HCT116 (cell line): Measurements from ENCODE around the gene PRKACA. TPM values are rescaled to one million over a fixed set of nuclear protein-coding genes. Genes with fewer than 3 reads are reported as not detected.

Source experiments
- ATAC-seq: fragments of 200-7000 bp; cut with Tn5 transposase; 2 replicates; pipeline ENCODE4 v1.9.1; 2020; ENCODE audit warnings: mild to moderate bottlenecking, moderate library complexity
- BruUV-seq: library from RNA; stranded (reverse); fragments of 400-500 nt; replicated peaks from 2 replicates; lab custom pipeline; 2021; lab: Mats Ljungman, UMichigan
- CTCF ChIA-PET: fragments of 300-600 bp; sonication (Branson Sonifier 250); formaldehyde crosslinking; loops from one replicate; lab custom pipeline; 2021; ENCODE audit warnings: antibody characterized with exemption; lab: Charles Lee
- POLR2A ChIA-PET: fragments of 300-600, 350-600 bp; sonication (Branson Sonifier 250); formaldehyde crosslinking; loops from one replicate; lab custom pipeline; 2021; ENCODE audit warnings: antibody characterized with exemption; lab: Charles Lee
- RAD21 ChIA-PET, 2 experiments: fragments of 300-600 bp; sonication (Branson Sonifier 250); formaldehyde crosslinking; loops; one replicate each; lab custom pipeline; 2023; ENCODE audit warnings: low total read pairs in 2 of 2; ENCODE audit not compliant: uncharacterized antibody in 2 of 2, unreplicated experiment in 2 of 2, low non-redundant PET in 1 of 2; lab: Charles Lee
- DNase-seq: peaks from one replicate; pipeline ENCODE4 v3.0.0-alpha.2; 2010; ENCODE audit warnings: low read depth, low spot score
- H2AFZ ChIP-seq: fragments of 200-600 bp; shearing (Covaris generic), sonication (generic); 2 replicates; pipeline ENCODE4 v1.6.1; 2017; ENCODE audit warnings: low read depth, mixed run types, mixed read lengths, antibody characterized with exemption, low read length; ENCODE audit not compliant: poor library complexity, severe bottlenecking
- H3K27ac ChIP-seq: 2 replicates; pipeline ENCODE4 v1.5.1; 2012; ENCODE audit warnings: low read depth, low read length
- H3K27me3 ChIP-seq: fragments of 200-600 bp; sonication (generic); 2 replicates; pipeline ENCODE4 v1.6.1; 2016; ENCODE audit warnings: mixed run types, low read length, mixed read lengths; ENCODE audit not compliant: insufficient read depth
- H3K36me3 ChIP-seq, 2 experiments: fragments of 200-500 bp in 1 of 2; fragments of 200-600 bp in 1 of 2; sonication (Bioruptor generic) in 1 of 2; sonication (generic) in 1 of 2; 2 replicates each; pipeline versions ENCODE4 v1.5.1 to v1.6.1; 2014 to 2016; ENCODE audit warnings: low read length in 2 of 2, inconsistent platforms in 1 of 2, mixed read lengths in 1 of 2, mixed run types in 1 of 2; ENCODE audit not compliant: insufficient read depth in 2 of 2, control insufficient read depth in 1 of 2
- H3K4me1 ChIP-seq, 2 experiments: fragments of 200-600 bp in 1 of 2; sonication (generic) in 1 of 2; 2 replicates each; pipeline versions ENCODE4 v1.5.1 to v1.6.1; 2012 to 2017; ENCODE audit warnings: low read length in 2 of 2, inconsistent platforms in 1 of 2, mild to moderate bottlenecking in 1 of 2, mixed read lengths in 1 of 2, mixed run types in 1 of 2, moderate library complexity in 1 of 2; ENCODE audit not compliant: insufficient read depth in 2 of 2, control insufficient read depth in 1 of 2
- H3K4me2 ChIP-seq: fragments of 200-600 bp; sonication (generic); 2 replicates; pipeline ENCODE4 v1.6.1; 2017; ENCODE audit warnings: mixed run types, low read length, mixed read lengths
- H3K4me3 ChIP-seq, 2 experiments: fragments of 200-600 bp in 1 of 2; sonication (generic) in 1 of 2; replicated peaks in 1 of 2; 2 replicates each; pipeline ENCODE4 v1.5.1; 2011 to 2016; ENCODE audit warnings: low read length in 2 of 2, control low read depth in 1 of 2, low read depth in 1 of 2, mild to moderate bottlenecking in 1 of 2, mixed read lengths in 1 of 2, mixed run types in 1 of 2
- H3K79me2 ChIP-seq: fragments of 200-600 bp; sonication (generic); 2 replicates; pipeline ENCODE4 v1.6.1; 2017; ENCODE audit warnings: mild to moderate bottlenecking, mixed run types, low read length, moderate library complexity, mixed read lengths; ENCODE audit not compliant: insufficient read depth
- H3K9ac ChIP-seq: fragments of 200-600 bp; sonication (generic); 2 replicates; pipeline ENCODE4 v1.6.1; 2016; ENCODE audit warnings: low read length, mixed read lengths
- H3K9me2 ChIP-seq: fragments of 200-600 bp; sonication (generic), shearing (Covaris generic); 2 replicates; pipeline ENCODE4 v1.6.1; 2017; ENCODE audit warnings: mixed run types, mild to moderate bottlenecking, moderate library complexity; ENCODE audit not compliant: insufficient read depth
- H3K9me3 ChIP-seq, 2 experiments: fragments of 200-500 bp in 1 of 2; fragments of 200-600 bp in 1 of 2; sonication (Bioruptor generic) in 1 of 2; sonication (generic) in 1 of 2; 2 replicates each; pipeline ENCODE4 v1.6.1; 2014 to 2017; ENCODE audit warnings: low read length in 2 of 2, mixed read lengths in 2 of 2, inconsistent platforms in 1 of 2, low read depth in 1 of 2, mild to moderate bottlenecking in 1 of 2, mixed run types in 1 of 2, moderate library complexity in 1 of 2; ENCODE audit not compliant: control insufficient read depth in 1 of 2, insufficient read depth in 1 of 2
- H4K20me1 ChIP-seq: fragments of 200-600 bp; sonication (generic), shearing (Covaris generic); 2 replicates; pipeline ENCODE4 v1.6.1; 2017; ENCODE audit warnings: mixed run types, mild to moderate bottlenecking, moderate library complexity; ENCODE audit not compliant: insufficient read depth
- CBX3 ChIP-seq: IDR thresholded peaks from 2 replicates; pipeline ENCODE4 v1.6.1; 2012; ENCODE audit warnings: low read depth
- ELF1 ChIP-seq: IDR thresholded peaks from 2 replicates; pipeline ENCODE4 v1.6.1; 2012; ENCODE audit warnings: low read depth, borderline replicate concordance
- EZH2 ChIP-seq: fragments of 200-600 bp; sonication (generic); IDR thresholded peaks from 2 replicates; pipeline ENCODE4 v1.6.1; 2017; ENCODE audit warnings: antibody characterized with exemption, mixed run types
- EZH2phosphoT487 ChIP-seq: fragments of 200-600 bp; IDR thresholded peaks from 2 replicates; pipeline ENCODE4 v1.6.1; 2018; ENCODE audit warnings: antibody characterized with exemption, borderline replicate concordance
- JUND ChIP-seq: IDR thresholded peaks from 2 replicates; pipeline ENCODE4 v1.6.1; 2012
- RAD21 ChIP-seq: IDR thresholded peaks from 2 replicates; pipeline ENCODE4 v1.6.1; 2012; ENCODE audit warnings: low read depth, mild to moderate bottlenecking
- SIN3A ChIP-seq: IDR thresholded peaks from 2 replicates; pipeline ENCODE4 v1.6.1; 2012; ENCODE audit warnings: low read depth
- SP1 ChIP-seq: IDR thresholded peaks from 2 replicates; pipeline ENCODE4 v1.6.1; 2012; ENCODE audit warnings: low read depth
- SRF ChIP-seq: IDR thresholded peaks from 2 replicates; pipeline ENCODE4 v1.6.1; 2012; ENCODE audit warnings: low read depth
- YY1 ChIP-seq: IDR thresholded peaks from 2 replicates; pipeline ENCODE4 v1.6.1; 2011; ENCODE audit warnings: low read length, low read depth, moderate library complexity, mild to moderate bottlenecking; ENCODE audit not compliant: insufficient replicate concordance; ENCODE audit errors: extremely low read depth
- ZFX ChIP-seq: fragments of 450-650 bp; IDR thresholded peaks from 2 replicates; pipeline ENCODE4 v1.6.1; 2017
- ZNF274 ChIP-seq: fragments of 200-500 bp; sonication (Bioruptor generic); IDR thresholded peaks from 2 replicates; pipeline ENCODE4 v1.6.1; 2014; ENCODE audit warnings: mild to moderate bottlenecking, low read depth, low read length, inconsistent platforms
- intact Hi-C: fragments of 100-400 bp; cut with micrococcal nuclease; formaldehyde crosslinking; loops from 2 replicates; pipeline ENCODE4 v1.10.0; 2022
- total RNA-seq: library from RNA; stranded (reverse); gene quantifications from one replicate; pipeline ENCODE4 v1.2.1, GENCODE V29; 2021; ENCODE audit not compliant: unreplicated experiment
- TF ChIP-seq, protein P1 (sequence below): IDR thresholded peaks from 2 replicates; pipeline ENCODE4 v1.6.1; 2012
- TF ChIP-seq, protein P2 (sequence below): IDR thresholded peaks from 2 replicates; pipeline ENCODE4 v1.6.1; 2012
- TF ChIP-seq, protein P3 (sequence below): IDR thresholded peaks from 2 replicates; pipeline ENCODE4 v1.6.1; 2011; ENCODE audit warnings: mild to moderate bottlenecking, low read length, moderate library complexity; ENCODE audit not compliant: insufficient replicate concordance; ENCODE audit errors: extremely low read depth
- TF ChIP-seq, protein P4 (sequence below): IDR thresholded peaks from 2 replicates; pipeline ENCODE4 v1.6.1; 2012; ENCODE audit warnings: low read depth

The PRKACA gene
- total RNA-seq, 1 experiment from 2014 or later: 95.7 TPM

DNA sequence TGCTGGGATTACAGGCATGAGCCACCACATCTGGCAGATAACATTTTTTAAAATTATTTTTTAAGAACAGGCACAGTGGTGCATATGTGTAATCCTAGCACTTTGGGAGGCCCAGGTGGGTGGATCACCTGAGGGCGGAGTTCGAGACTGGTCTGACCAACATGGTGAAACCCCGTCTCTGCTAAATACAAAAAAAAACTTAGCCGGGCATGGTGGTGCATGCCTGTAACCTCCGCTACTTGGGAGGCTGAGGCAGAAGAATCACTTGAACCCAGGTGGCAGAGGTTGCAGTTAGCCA, 55.1 kb downstream of the PRKACA start:
- no peak for DNase-seq
- Histone ChIP-seq H3K27ac (no peak overlapping the region), H3K9ac (no peak overlapping the region), H3K9me3 (no peaks in the 10 kb centered on the region), H3K4me1 (peaks cover 22 to 30% of the 10 kb centered on the region in 2 experiments), H3K36me3 (no peaks in the 10 kb centered on the region), H4K20me1 (no peaks in the 10 kb centered on the region), H2AFZ (no peak overlapping the region), H3K9me2 (no peaks in the 10 kb centered on the region), H3K27me3 (no peaks in the 10 kb centered on the region), H3K4me3 (no peak overlapping the region), H3K79me2 (no peaks in the 10 kb centered on the region), H3K4me2 (no peak overlapping the region)
- ATAC-seq: no peak
- intact Hi-C loops: no loop called here
- POLR2A ChIA-PET: no interaction called here
- RAD21 ChIA-PET: no interaction called here
- TF ChIP-seq SIN3A: no peak
- TF ChIP-seq, protein P1, sequence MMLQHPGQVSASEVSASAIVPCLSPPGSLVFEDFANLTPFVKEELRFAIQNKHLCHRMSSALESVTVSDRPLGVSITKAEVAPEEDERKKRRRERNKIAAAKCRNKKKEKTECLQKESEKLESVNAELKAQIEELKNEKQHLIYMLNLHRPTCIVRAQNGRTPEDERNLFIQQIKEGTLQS: no peak
- no peak for TF ChIP-seq SRF
- no peak for TF ChIP-seq RAD21
- no peak for TF ChIP-seq YY1
- TF ChIP-seq JUND: no peak
- TF ChIP-seq, protein P2, sequence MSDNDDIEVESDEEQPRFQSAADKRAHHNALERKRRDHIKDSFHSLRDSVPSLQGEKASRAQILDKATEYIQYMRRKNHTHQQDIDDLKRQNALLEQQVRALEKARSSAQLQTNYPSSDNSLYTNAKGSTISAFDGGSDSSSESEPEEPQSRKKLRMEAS: no peak
- TF ChIP-seq SP1: no peak
- TF ChIP-seq EZH2: no peak
- TF ChIP-seq, protein P3, sequence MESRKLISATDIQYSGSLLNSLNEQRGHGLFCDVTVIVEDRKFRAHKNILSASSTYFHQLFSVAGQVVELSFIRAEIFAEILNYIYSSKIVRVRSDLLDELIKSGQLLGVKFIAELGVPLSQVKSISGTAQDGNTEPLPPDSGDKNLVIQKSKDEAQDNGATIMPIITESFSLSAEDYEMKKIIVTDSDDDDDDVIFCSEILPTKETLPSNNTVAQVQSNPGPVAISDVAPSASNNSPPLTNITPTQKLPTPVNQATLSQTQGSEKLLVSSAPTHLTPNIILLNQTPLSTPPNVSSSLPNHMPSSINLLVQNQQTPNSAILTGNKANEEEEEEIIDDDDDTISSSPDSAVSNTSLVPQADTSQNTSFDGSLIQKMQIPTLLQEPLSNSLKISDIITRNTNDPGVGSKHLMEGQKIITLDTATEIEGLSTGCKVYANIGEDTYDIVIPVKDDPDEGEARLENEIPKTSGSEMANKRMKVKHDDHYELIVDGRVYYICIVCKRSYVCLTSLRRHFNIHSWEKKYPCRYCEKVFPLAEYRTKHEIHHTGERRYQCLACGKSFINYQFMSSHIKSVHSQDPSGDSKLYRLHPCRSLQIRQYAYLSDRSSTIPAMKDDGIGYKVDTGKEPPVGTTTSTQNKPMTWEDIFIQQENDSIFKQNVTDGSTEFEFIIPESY: no peak
- TF ChIP-seq ZFX: no peak
- no peak for TF ChIP-seq ELF1
- TF ChIP-seq EZH2phosphoT487: no peak
- TF ChIP-seq, protein P4, sequence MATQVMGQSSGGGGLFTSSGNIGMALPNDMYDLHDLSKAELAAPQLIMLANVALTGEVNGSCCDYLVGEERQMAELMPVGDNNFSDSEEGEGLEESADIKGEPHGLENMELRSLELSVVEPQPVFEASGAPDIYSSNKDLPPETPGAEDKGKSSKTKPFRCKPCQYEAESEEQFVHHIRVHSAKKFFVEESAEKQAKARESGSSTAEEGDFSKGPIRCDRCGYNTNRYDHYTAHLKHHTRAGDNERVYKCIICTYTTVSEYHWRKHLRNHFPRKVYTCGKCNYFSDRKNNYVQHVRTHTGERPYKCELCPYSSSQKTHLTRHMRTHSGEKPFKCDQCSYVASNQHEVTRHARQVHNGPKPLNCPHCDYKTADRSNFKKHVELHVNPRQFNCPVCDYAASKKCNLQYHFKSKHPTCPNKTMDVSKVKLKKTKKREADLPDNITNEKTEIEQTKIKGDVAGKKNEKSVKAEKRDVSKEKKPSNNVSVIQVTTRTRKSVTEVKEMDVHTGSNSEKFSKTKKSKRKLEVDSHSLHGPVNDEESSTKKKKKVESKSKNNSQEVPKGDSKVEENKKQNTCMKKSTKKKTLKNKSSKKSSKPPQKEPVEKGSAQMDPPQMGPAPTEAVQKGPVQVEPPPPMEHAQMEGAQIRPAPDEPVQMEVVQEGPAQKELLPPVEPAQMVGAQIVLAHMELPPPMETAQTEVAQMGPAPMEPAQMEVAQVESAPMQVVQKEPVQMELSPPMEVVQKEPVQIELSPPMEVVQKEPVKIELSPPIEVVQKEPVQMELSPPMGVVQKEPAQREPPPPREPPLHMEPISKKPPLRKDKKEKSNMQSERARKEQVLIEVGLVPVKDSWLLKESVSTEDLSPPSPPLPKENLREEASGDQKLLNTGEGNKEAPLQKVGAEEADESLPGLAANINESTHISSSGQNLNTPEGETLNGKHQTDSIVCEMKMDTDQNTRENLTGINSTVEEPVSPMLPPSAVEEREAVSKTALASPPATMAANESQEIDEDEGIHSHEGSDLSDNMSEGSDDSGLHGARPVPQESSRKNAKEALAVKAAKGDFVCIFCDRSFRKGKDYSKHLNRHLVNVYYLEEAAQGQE: no peak
- TF ChIP-seq CBX3: no peak
- no peak for TF ChIP-seq ZNF274
- CTCF ChIA-PET: no interaction called here
- no TSS peak for BruUV-seq
